Thoracic aorta (tissue), 2 donors: ENCODE data around the gene NDUFAB1. TPM values are rescaled to one million over a fixed set of nuclear protein-coding genes. Genes with fewer than 3 reads are reported as not detected.

ENCODE experiments used
- ATAC-seq: fragments of 150-250 bp; one replicate; pipeline ENCODE4 v1.8.0; 2017; ENCODE audit warnings: low read depth; ENCODE audit not compliant: insufficient number of reproducible peaks, low FRiP score
- DNase-seq: peaks from one replicate; pipeline ENCODE4 v3.0.0-alpha.2; 2020; ENCODE audit warnings: low spot score
- H3K27ac ChIP-seq, 2 donors: fragments of 200-600 bp; sonication (generic); 1 replicate in 1 of 2; 2 replicates in 1 of 2; pipeline ENCODE4 v1.5.1; 2016; ENCODE audit warnings: mild to moderate bottlenecking in 2 of 2, moderate library complexity in 2 of 2
- H3K27me3 ChIP-seq: fragments of 200-600 bp; sonication (generic); replicated peaks from 2 replicates; pipeline ENCODE4 v1.6.0; 2016; ENCODE audit warnings: mild to moderate bottlenecking; ENCODE audit not compliant: insufficient read depth
- H3K36me3 ChIP-seq: fragments of 200-600 bp; sonication (generic); one replicate; pipeline ENCODE4 v1.5.1; 2016
- H3K4me1 ChIP-seq, 2 donors: fragments of 200-600 bp; sonication (generic); 1 replicate in 1 of 2; 2 replicates in 1 of 2; pipeline versions ENCODE4 v1.5.1 to v1.6.0; 2016; ENCODE audit warnings: low read depth in 2 of 2, mild to moderate bottlenecking in 1 of 2; ENCODE audit not compliant: control insufficient read depth in 1 of 2
- H3K4me3 ChIP-seq: fragments of 200-600 bp; sonication (generic); 2 replicates; pipeline ENCODE4 v1.5.1; 2016; ENCODE audit warnings: mild to moderate bottlenecking
- H3K9me3 ChIP-seq: fragments of 200-600 bp; sonication (generic); 2 replicates; pipeline ENCODE4 v1.5.1; 2016
- total RNA-seq, 2 donors: library from RNA; depleted of rRNA; stranded (reverse); fragments of >200 nt; gene quantifications; one replicate each; pipeline versions ENCODE4 v1.1.0 to v1.2.3, GENCODE V29; 2016
- TF ChIP-seq, protein P1 (sequence below): fragments of 200-600 bp; sonication (generic); IDR thresholded peaks from one replicate; pipeline ENCODE4 v1.5.1; 2019; ENCODE audit warnings: antibody characterized with exemption

NDUFAB1 gene
- total RNA-seq: 10 to 100 TPM; 48.7 to 63.1 TPM

DNA sequence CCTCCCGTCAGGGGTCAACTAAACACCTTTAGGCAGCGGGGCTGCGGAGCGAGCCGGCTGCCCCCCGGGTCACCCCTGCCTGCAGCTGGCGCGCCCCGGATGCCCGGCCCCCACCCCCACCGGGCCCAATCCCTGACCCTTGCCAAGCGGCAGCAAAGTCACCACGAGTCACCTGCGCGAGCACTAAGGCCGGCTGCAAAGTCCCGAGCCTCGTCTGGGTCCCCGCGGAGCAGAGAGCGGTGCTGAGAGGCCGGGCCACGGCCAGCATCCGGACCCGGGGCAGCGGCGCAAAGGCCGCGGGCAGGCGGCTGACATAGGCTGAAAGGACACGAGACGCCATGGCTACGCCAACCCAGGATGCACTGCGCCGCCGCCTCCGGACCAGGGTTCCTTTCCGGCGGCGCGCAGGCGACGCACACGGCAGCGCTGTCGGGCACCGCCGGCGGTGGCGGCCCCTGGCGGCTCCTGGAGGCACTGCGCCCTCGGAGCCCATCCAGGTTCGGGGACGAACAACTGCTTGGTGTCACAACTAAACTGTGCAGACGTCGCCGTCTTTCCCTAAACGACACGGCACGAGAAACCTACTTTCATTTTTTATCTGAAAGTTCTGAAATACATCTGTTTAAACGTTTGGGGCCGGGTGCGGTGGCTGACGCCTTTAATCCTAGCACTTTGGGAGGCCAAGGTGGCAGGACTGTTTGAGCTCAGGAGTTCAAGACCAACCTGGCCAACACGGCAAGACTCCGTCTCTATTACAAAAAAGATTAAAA, at the start of gene NDUFAB1:
TSS of gene NDUFAB1 (minus strand) at position 366 of the 770 bp plus-strand sequence. CDS start at position 340, 26 bp downstream.
- H3K27me3 ChIP-seq: no peaks in the 10 kb centered on the region
- H3K4me3 ChIP-seq: peak within 1 kb of the TSS; percentile 88
- DNase-seq (peak; percentile 43), ATAC-seq (peak; percentile 84)
- H3K9me3 ChIP-seq: no peaks in the 10 kb centered on the region
- H3K27ac ChIP-seq: peak within 1 kb of the TSS; percentile 70 to 86
- H3K4me1 ChIP-seq: peaks cover 8 to 15% of the 10 kb centered on the region in 2 donors
- peaks cover 15% of the 10 kb centered on the region for H3K36me3 ChIP-seq
- TF ChIP-seq, protein P1, sequence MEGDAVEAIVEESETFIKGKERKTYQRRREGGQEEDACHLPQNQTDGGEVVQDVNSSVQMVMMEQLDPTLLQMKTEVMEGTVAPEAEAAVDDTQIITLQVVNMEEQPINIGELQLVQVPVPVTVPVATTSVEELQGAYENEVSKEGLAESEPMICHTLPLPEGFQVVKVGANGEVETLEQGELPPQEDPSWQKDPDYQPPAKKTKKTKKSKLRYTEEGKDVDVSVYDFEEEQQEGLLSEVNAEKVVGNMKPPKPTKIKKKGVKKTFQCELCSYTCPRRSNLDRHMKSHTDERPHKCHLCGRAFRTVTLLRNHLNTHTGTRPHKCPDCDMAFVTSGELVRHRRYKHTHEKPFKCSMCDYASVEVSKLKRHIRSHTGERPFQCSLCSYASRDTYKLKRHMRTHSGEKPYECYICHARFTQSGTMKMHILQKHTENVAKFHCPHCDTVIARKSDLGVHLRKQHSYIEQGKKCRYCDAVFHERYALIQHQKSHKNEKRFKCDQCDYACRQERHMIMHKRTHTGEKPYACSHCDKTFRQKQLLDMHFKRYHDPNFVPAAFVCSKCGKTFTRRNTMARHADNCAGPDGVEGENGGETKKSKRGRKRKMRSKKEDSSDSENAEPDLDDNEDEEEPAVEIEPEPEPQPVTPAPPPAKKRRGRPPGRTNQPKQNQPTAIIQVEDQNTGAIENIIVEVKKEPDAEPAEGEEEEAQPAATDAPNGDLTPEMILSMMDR: peak; percentile 100

DNA sequence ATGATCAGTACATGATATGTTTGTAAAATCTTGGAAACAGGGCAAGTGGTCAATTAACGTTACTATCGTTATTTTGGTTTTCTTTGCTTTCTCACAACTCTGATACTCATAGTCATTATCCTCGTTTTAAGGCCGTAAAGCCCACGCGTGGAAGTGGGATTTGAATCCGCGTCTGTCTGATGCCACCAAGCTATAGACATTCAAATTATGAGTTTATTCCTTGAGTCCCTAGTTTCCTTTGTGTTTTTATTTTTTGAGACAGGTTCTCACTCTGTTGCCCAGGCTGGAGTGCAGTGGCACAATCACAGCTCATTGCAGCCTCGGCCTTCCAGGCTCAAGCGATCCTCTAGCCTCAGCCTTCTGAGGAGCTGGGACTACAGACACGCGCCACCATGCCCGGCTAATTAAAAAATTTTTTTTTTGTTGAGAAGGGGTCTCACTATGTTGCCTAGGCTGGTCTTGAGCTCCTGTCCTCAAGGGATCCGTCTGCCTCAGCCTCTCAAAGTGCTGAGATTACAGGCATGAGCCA, 46.2 kb upstream of the NDUFAB1 start:
- peaks cover 16 to 24% of the 10 kb centered on the region in 2 donors for H3K4me1 ChIP-seq
- DNase-seq (no peak), ATAC-seq (no peak)
- TF ChIP-seq, protein P1: no peak
- H3K27ac ChIP-seq: peak overlapping the region in 1 of 2 donors; percentile 69
- peaks cover 6% of the 10 kb centered on the region for H3K36me3 ChIP-seq
- peak overlapping the region; percentile 99 for H3K4me3 ChIP-seq
- no peaks in the 10 kb centered on the region for H3K27me3 ChIP-seq
- H3K9me3 ChIP-seq: no peaks in the 10 kb centered on the region

DNA sequence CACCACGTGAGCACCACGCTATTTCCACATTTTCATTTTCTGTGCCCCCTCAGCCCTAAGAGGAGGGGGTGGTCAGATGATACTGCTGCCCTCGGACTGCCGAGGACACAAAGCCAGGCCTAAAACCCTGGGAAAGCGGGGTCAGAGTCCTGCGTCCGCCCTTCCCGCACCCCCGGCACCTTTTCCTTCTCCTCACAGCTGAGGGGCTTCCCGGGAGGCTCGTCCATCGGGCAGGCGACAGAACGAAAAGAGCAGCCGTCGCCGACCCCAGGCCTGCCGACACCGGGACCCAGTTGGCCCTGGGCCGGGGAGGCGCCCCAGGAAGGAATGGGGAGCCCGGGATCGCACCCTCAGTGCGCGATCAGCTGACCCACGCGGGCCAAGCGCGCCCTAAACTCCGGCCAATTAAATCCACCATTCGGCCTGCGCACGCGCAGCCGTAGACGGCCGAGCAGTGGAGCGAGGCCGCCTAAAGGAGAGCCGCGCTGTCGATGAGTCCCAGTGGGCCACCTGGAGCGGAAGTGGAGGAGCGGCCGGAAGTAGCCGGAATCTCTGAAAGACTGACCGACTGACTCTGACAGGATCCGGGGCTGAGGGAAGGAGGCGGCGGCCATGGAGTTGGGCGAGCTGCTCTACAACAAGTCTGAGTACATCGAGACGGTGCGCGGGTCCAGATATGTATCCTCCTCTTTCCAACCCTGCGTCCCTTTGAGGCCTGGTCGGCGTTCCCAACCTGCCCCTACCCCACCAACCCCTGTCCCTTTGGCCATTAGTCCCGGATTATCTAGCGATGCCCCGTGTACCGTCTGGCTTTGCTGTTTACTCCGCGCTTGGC, 45.0 kb upstream of the NDUFAB1 start, which contains the start of the genes DCTN5 and PALB2:
TSS of gene DCTN5 (plus strand) at position 536 of the 835 bp plus-strand sequence. CDS start at position 613, 77 bp downstream.
TSS of gene PALB2 (minus strand) at position 380 of the 835 bp plus-strand sequence. CDS start at position 227, 153 bp downstream.
- peak; percentile 99 for ATAC-seq
- H3K27me3 ChIP-seq: no peaks in the 10 kb centered on the region
- H3K4me1 ChIP-seq: peaks cover 16 to 24% of the 10 kb centered on the region in 2 donors
- peak within 1 kb of the TSS; percentile 99 for H3K4me3 ChIP-seq
- TF ChIP-seq, protein P1: no peak
- DNase-seq: peak; percentile 71
- H3K36me3 ChIP-seq: peaks cover 6% of the 10 kb centered on the region
- no peaks in the 10 kb centered on the region for H3K9me3 ChIP-seq
- H3K27ac ChIP-seq: peak within 1 kb of the TSS; percentile 63 to 69

DNA sequence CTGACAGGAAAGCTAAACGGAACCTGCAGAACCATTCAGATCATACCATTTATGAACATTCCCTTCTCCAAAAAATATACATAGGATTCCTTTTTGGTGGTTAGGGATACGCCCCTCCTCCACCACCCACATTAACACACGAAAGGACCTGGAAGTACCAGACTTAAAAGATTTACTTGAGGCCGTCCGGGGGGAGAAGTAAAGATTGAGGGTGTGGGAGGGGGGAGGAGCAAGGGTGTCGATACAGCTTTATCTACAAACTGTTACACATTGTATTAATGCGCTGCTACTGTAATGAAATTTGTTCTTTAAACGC, 44.5 kb upstream of the NDUFAB1 start:
- H3K9me3 ChIP-seq: no peaks in the 10 kb centered on the region
- no peaks in the 10 kb centered on the region for H3K27me3 ChIP-seq
- H3K4me3 ChIP-seq: peak overlapping the region; percentile 99
- no peak for ATAC-seq
- peaks cover 8% of the 10 kb centered on the region for H3K36me3 ChIP-seq
- H3K27ac ChIP-seq: peak overlapping the region; percentile 63 to 69
- TF ChIP-seq, protein P1: no peak
- peaks cover 16 to 24% of the 10 kb centered on the region in 2 donors for H3K4me1 ChIP-seq
- no peak for DNase-seq

DNA sequence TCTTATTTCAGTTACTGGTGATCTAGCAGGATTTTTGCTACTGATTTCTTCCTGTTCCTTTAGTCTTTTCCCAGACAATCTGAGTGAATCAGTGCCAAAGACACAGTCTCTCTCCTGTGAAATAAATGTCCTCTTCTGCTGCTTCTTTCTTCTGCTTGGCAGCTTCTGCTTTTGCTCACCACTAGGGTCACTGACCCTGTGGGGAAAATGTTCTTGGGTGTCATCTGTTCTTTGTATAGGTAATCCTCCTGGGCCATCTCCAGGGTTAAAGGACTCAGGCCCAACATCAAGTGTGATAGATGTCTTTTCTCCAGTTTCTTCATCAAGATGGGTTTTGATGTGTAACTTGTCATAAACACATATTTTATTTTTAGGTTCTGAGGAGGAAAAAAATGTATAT, 39.8 kb upstream of the NDUFAB1 start:
- ATAC-seq: no peak
- TF ChIP-seq, protein P1: no peak
- DNase-seq: no peak
- no peak overlapping the region for H3K4me3 ChIP-seq
- H3K27me3 ChIP-seq: no peaks in the 10 kb centered on the region
- no peaks in the 10 kb centered on the region for H3K9me3 ChIP-seq
- H3K4me1 ChIP-seq: peaks cover 5 to 11% of the 10 kb centered on the region in 2 donors
- no peak overlapping the region for H3K27ac ChIP-seq
- H3K36me3 ChIP-seq: peaks cover 9% of the 10 kb centered on the region
